Keratinocyte (primary cell): ENCODE measurements around the gene FBXW2. TPM values are rescaled to one million over a fixed set of nuclear protein-coding genes. Genes with fewer than 3 reads are reported as not detected.

Experiments
- DNase-seq: peaks from one replicate; pipeline ENCODE4 v3.0.0-alpha.2; 2011; ENCODE audit warnings: low read depth, missing footprints, low spot score
- FAIRE-seq: peaks from 2 replicates; lab custom pipeline; 2011; peaks lifted over from hg19 to GRCh38; lab: Jason Lieb, UNC
- H2AFZ ChIP-seq: 2 replicates; pipeline ENCODE4 v1.6.0; 2012; ENCODE audit warnings: low read length, control low read depth, inconsistent platforms; ENCODE audit not compliant: control insufficient read depth
- H3K27ac ChIP-seq: 2 replicates; pipeline ENCODE4 v1.5.1; 2011; ENCODE audit warnings: low read length; ENCODE audit not compliant: control insufficient read depth, insufficient read depth
- H3K27me3 ChIP-seq: 3 replicates; pipeline ENCODE4 v1.6.0; 2011; ENCODE audit warnings: low read length; ENCODE audit not compliant: control insufficient read depth, insufficient read depth; ENCODE audit errors: extremely low read depth
- H3K36me3 ChIP-seq, 2 experiments: 2 replicates in 1 of 2; 3 replicates in 1 of 2; pipeline ENCODE4 v1.5.1; 2011; ENCODE audit warnings: low read length in 2 of 2, mild to moderate bottlenecking in 1 of 2; ENCODE audit not compliant: control insufficient read depth in 2 of 2, insufficient read depth in 2 of 2; ENCODE audit errors: extremely low read depth in 1 of 2
- H3K4me1 ChIP-seq: 3 replicates; pipeline ENCODE4 v1.5.1; 2011; ENCODE audit warnings: low read length; ENCODE audit not compliant: control insufficient read depth, insufficient read depth; ENCODE audit errors: extremely low read depth
- H3K4me2 ChIP-seq: 3 replicates; pipeline ENCODE4 v1.6.0; 2011; ENCODE audit warnings: low read depth, low read length; ENCODE audit not compliant: control insufficient read depth, insufficient read depth; ENCODE audit errors: extremely low read depth
- H3K4me3 ChIP-seq, 3 experiments: fragments of 200-600 bp in 1 of 3; sonication (generic) in 1 of 3; 2 replicates in 2 of 3; 3 replicates in 1 of 3; pipeline ENCODE4 v1.5.1; 2011 to 2016; ENCODE audit warnings: low read length in 3 of 3, mild to moderate bottlenecking in 3 of 3, control low read depth in 2 of 3, inconsistent platforms in 1 of 3, low read depth in 1 of 3, mixed read lengths in 1 of 3, mixed run types in 1 of 3, moderate library complexity in 1 of 3; ENCODE audit not compliant: control insufficient read depth in 2 of 3, insufficient read depth in 2 of 3; ENCODE audit errors: extremely low read depth in 1 of 3
- H3K79me2 ChIP-seq: 2 replicates; pipeline ENCODE4 v1.6.0; 2012; ENCODE audit warnings: low read length; ENCODE audit not compliant: control insufficient read depth, insufficient read depth
- H3K9ac ChIP-seq: 3 replicates; pipeline ENCODE4 v1.6.0; 2011; ENCODE audit warnings: low read length; ENCODE audit not compliant: control insufficient read depth, insufficient read depth; ENCODE audit errors: extremely low read depth
- H3K9me1 ChIP-seq: 3 replicates; pipeline ENCODE4 v1.6.0; 2011; ENCODE audit warnings: low read length; ENCODE audit not compliant: control insufficient read depth, insufficient read depth; ENCODE audit errors: extremely low read depth
- H3K9me3 ChIP-seq: 2 replicates; pipeline ENCODE4 v1.5.1; 2012; ENCODE audit warnings: low read depth, low read length; ENCODE audit not compliant: control insufficient read depth
- H4K20me1 ChIP-seq: 3 replicates; pipeline ENCODE4 v1.6.0; 2011; ENCODE audit warnings: low read length; ENCODE audit not compliant: control insufficient read depth, insufficient read depth; ENCODE audit errors: extremely low read depth
- CTCF ChIP-seq, 3 experiments: IDR thresholded peaks in 1 of 3; conservative IDR thresholded peaks in 1 of 3; optimal IDR thresholded peaks in 1 of 3; 2 replicates in 2 of 3; 3 replicates in 1 of 3; pipeline versions ENCODE3 to v1.5.1; 2011; ENCODE audit warnings: low read length in 3 of 3, mild to moderate bottlenecking in 3 of 3, moderate library complexity in 2 of 3, control low read depth in 1 of 3, inconsistent platforms in 1 of 3; ENCODE audit not compliant: insufficient read depth in 2 of 3; ENCODE audit errors: extremely low read depth in 1 of 3
- EZH2 ChIP-seq: IDR thresholded peaks from one replicate; pipeline ENCODE4 v1.6.1; 2012; ENCODE audit warnings: inconsistent platforms, mild to moderate bottlenecking, low read length, moderate library complexity
- dilution Hi-C: fragments of 300-500 bp; cut with MboI; formaldehyde crosslinking; loops from one replicate; pipeline ENCODE4 v1.7.0; 2020; ENCODE audit warnings: low sequenced_read_pairs; ENCODE audit not compliant: extremely low pct_ligation_motif_present
- polyA plus RNA-seq, 5 experiments: library from polyadenylated mRNA; depleted of rRNA in 3 of 5; stranded (reverse) in 3 of 5; stranded (forward) in 1 of 5; unstranded in 1 of 5; fragments of >200 nt; gene quantifications; 1 replicate in 1 of 5; 2 replicates in 3 of 5; 3 replicates in 1 of 5; pipeline versions ENCODE4 v1.2.1 to v1.2.3, GENCODE V29; 2011 to 2012; ENCODE audit warnings: missing spikeins in 2 of 5, low read depth in 1 of 5, low replicate concordance in 1 of 5

FBXW2 gene
- polyA plus RNA-seq, 1 donor (not counting 4 experiments of a cell fraction or from before 2014, with no cell fraction given), result 68.3 TPM

- Histone ChIP-seq H2AFZ (no peak overlapping the region), H3K36me3 (no peaks in the 10 kb centered on the region), H3K4me2 (no peak overlapping the region), H4K20me1 (no peaks in the 10 kb centered on the region), H3K9me3 (no peaks in the 10 kb centered on the region), H3K9ac (no peak overlapping the region), H3K27me3 (no peaks in the 10 kb centered on the region), H3K4me1 (peaks cover 5% of the 10 kb centered on the region), H3K4me3 (no peak overlapping the region), H3K27ac (no peak overlapping the region), H3K79me2 (no peaks in the 10 kb centered on the region), H3K9me1 (no peaks in the 10 kb centered on the region)
- DNase-seq (no peak), FAIRE-seq (no peak)
- dilution Hi-C loops, result no loop called here
- no peak for TF ChIP-seq CTCF (optimal IDR thresholded peaks at IDR 0.05 in 1 of 3, IDR thresholded peaks at IDR 0.05 in 1 of 3, conservative IDR thresholded peaks at IDR 0.05 in 1 of 3; ENCODE audit: extremely low read depth in 1 of 3, insufficient read depth in 2 of 3, low read length in 3 of 3)
- no peak for TF ChIP-seq EZH2
These were observed 63.4 kb downstream of the FBXW2 start for GRCh38 chr9:120729791-120730241.

DNA sequence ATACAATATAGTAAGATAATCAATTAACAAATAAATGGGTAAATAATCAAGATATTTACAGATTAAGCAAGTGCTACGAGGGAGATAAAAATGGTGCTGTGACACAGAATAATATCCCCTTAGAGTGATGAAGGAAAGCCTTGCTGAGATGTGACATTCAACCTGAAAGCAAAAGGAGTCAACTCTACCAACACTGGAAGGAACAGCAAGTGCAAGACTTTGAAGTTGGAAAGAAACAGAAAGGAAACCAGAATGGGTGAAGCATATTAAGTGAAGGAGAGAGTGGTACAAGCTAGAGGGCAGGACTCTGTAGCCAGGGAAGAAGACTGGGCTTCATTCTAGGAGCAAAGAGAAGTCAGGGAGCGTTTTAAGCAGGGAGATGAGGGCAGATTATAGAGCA lies 66.7 kb downstream of the FBXW2 start:
- Histone ChIP-seq H2AFZ (no peak overlapping the region), H3K9me3 (no peaks in the 10 kb centered on the region), H3K36me3 (no peaks in the 10 kb centered on the region), H3K9ac (no peak overlapping the region), H3K4me3 (no peak overlapping the region), H3K4me1 (peaks cover 5% of the 10 kb centered on the region), H3K27ac (no peak overlapping the region), H3K9me1 (no peaks in the 10 kb centered on the region), H3K27me3 (no peaks in the 10 kb centered on the region), H4K20me1 (no peaks in the 10 kb centered on the region), H3K79me2 (no peaks in the 10 kb centered on the region), H3K4me2 (no peak overlapping the region)
- FAIRE-seq, result no peak
- dilution Hi-C loops, result no loop called here
- TF ChIP-seq CTCF (optimal IDR thresholded peaks at IDR 0.05 in 1 of 3, IDR thresholded peaks at IDR 0.05 in 1 of 3, conservative IDR thresholded peaks at IDR 0.05 in 1 of 3; ENCODE audit: extremely low read depth in 1 of 3, insufficient read depth in 2 of 3, low read length in 3 of 3), result no peak
- TF ChIP-seq EZH2, result no peak
- no peak for DNase-seq
